Measurements from ENCODE around the gene TIMM23.
"Not testable (repeated sequence)": the region's sequence is repeated elsewhere in the genome, so short reads cannot be mapped to it uniquely, and the experiment has no call there.

DNA sequence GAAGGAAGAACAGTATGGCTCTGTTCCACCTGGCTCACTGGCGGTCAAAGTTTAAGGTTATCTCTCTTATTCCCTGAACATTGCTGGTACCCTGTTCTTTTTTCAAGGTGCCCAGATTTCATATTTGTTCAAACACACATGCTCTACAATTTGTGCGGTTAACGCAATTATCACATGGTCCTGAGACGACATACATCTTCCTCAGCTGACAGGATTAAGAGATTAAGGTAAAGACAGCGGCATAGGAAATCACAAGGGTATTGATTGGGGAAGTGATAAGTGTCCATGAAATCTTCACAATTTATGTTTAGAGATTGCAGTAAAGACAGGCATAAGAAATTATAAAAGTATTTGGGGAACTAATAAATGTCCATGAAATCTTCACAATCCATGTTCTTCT is 27.7 kb downstream of the TIMM23 start:
- TF ChIP-seq ZNF274 (IDR thresholded peaks at IDR 0.05; ENCODE audit: low read depth, low read length); YY1 (IDR thresholded peaks at IDR 0.05; ENCODE audit: insufficient read depth, insufficient read length): not testable (repeated sequence)

All from NT2/D1 (cell line).